ENCODE data around the gene FHOD1.

The FHOD1 gene

DNA sequence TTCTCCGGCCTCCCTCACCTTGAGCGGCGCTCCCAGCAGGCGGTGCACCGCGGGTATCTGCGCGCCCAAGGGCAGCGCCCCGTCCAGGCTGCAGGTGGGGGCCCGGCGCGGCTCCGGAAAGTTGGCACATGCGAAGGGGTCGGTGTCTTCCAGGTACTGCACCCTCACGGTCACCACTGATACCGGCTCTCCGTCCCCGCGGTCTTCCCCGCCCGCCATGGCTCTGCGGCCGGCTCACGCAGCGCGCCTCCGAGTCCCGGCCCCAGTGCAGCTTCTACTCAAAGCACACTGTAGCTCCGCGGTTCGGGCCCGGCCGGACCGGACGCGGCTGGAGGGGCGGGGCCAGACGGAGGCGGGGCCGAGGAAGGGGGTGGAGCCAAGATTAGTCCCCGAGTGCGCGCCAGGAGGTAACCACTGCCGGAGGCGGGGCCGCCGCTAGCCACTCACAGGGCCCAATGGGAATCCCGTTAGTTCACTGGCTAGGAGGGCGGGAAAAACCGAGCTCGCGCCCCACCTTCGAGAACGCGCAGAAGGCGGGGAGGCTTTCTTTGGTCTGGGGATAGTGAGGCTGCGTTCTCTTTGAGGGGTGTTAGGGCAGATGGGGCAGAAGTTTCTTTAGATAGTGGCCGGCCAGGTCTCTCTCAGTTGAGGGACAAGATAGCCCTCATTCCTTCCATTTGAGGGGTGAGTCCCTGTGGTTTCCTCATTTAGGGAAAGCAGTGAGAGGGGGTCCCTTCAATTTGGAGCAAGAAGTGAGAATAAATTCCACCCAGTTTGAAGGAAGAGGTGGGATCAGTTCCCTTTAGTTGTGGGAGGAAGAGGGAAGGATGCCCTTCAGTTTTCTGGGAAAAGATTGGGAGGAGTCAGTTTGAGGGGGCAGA, at the start of gene FHOD1:
TSS of gene FHOD1 (minus strand) at position 290 of the 881 bp plus-strand sequence. CDS start at position 219, 71 bp downstream.
- peak; percentile 96 for DNase-seq (ENCODE audit: low read depth)

DNA sequence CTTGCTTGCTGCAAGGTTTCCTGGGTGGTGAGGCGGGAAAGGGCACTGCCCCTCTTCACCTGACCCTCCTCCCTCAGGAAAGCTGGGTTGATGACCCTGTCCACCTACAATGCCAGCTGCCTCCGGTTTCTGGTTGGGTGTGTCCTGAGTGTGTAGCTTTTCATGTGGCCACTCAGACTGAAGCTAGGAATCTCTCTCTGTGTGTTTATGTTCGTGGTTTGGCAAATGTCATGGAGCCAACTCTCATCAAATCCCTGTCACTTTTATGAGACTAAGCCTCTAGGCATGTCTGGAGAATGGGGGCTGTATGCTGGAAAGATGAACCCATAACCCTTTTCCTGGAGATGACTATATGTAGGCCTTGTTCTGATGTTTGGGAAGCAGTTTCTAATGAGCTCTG, 49.1 kb upstream of the FHOD1 start:
- peak; percentile 62 for DNase-seq (ENCODE audit: low read depth)

DNA sequence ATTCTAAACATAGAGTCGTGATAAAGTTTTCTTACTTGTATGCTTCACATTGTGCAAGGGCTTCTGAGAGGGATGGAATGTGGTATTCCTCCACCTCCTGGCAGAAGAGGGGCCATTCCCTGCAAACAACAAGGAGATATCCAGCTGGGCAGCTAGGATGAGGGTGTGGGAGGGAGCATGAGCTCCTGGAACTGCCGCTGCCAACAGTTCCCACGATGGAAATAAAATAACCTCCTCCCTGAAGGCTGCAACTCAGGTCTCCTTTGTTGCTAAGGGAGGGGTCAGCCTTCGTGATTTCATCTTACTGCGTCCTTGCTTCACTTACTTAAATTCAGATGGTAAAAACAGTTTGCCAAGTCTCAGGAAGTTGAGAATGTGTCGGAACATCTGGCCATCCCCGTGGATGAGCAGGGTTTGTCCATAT, 47.7 kb upstream of the FHOD1 start:
- no peak for DNase-seq (ENCODE audit: low read depth)

DNA sequence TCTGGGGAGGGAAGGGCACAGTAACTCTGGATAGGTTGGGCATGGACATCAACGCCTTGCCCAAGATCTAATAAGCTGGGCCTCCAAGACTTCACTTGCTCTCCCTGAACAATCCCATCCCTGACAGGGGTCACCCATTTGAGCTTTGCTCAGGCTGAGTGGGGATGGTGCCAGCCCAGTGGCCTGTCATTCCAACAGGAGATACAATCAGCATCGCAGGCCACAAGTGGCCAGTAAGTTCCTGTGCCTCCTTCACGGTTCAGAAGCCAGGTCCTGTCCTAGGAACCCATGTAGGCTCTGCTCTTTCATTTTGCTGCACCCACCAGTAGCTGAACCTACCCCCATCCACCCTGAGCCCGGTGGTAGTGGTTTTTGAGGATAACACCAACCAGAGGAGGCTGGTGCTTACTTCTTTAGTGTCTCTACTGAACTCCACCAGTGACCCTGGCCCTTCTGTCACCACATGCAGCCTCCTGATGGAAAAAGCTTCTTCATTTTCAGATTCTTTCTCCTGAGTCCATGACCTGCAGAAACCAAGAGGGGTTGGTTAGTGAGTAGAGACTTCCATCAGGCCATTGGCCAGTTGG, 47.0 kb upstream of the FHOD1 start:
- no peak for DNase-seq (ENCODE audit: low read depth)

DNA sequence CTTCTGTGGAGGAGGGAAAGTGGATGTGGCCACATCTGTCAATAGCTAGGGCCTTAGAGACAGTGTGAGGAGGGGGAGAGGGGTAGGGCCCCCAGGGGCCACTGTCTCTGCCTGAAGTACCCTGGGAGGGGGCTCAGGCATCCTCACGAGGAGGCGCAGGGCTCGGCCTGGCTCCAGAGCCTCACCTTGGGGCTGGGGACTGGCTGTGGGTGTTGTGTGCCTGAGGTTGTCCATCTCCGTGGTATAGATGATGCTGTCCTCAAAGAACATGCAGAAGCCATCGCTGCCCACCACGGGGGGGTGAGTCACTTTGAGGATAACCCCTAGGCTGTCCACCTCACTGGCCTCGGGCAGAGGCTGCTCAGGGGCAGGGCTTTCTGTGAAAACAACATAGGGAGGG, 44.2 kb upstream of the FHOD1 start:
- no peak for DNase-seq (ENCODE audit: low read depth)

DNA sequence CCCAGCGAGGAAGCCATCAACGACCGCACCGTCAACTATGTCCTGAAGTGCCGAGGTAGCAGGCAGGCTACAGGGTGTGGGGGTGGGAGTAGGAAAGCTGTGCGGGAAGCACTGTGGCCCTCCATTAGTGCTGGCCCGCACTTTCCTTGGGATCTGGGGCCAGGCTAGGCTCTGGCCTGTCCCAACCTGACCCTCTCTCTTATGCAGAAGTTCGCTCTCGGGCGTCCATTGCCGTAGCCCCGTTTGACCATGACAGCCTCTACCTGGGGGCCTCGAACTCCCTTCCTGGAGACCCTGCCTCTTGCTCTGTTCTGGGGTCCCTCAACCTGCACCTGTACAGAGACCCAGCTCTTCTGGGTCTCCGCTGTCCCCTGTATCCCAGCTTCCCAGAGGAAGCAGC, 40.7 kb upstream of the FHOD1 start:
- DNase-seq (ENCODE audit: low read depth), result no peak

DNA sequence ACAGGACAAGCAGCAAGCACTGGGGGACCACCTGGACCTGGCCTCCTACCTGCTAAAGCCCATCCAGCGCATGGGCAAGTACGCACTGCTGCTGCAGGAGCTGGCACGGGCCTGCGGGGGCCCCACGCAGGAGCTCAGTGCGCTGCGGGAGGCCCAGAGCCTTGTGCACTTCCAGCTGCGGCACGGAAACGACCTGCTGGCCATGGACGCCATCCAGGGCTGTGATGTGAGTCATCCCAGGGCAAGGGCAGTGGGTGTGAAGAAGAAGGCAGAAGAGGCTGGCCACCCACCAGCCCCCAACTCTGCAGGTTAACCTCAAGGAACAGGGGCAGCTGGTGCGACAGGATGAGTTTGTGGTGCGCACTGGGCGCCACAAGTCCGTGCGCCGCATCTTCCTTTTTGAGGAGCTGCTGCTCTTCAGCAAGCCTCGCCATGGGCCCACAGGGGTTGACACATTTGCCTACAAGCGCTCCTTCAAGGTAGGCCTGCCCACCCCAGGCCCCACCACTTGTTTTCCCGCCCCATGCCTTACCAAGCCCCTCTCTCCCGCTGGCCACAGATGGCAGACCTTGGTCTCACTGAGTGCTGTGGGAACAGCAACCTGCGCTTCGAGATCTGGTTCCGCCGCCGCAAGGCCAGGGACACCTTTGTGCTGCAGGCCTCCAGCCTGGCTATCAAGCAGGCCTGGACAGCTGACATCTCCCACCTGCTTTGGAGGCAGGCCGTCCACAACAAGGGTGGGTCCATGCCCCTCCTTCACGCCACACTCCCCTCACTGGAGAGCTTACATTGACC, 39.4 kb upstream of the FHOD1 start:
- DNase-seq (ENCODE audit: low read depth), result no peak

DNA sequence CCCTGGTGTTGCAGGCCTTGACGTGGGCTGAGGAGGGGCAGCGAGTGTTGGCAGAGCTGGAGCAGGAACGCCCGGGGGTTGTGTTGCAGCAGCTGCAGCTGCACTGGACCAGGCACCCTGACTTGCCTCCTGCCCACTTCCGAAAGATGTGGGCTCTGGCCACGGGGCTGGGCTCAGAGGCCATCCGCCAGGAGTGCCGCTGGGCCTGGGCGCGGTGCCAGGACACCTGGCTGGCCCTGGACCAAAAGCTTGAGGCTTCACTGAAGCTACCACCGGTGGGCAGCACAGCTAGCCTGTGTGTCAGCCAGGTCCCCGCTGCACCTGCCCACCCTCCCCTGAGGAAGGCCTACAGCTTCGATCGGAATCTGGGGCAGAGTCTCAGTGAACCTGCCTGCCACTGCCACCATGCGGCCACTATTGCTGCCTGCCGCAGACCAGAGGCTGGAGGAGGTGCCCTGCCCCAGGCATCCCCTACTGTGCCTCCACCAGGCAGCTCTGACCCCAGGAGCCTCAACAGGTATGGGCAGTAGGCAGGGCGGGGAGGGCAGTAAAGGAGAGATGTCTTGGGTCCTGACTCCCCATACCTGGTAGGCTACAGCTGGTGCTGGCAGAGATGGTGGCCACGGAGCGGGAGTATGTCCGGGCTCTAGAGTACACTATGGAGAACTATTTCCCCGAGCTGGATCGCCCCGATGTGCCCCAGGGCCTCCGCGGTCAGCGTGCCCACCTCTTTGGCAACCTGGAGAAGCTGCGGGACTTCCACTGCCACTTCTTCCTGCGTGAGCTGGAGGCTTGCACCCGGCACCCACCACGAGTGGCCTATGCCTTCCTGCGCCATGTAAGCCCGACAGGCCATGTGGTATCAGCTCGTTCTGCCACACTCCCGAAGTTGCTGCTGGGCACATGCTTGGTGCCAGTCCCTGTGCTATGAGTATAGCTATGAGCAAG, 37.7 kb upstream of the FHOD1 start:
- peak; percentile 28 for DNase-seq (ENCODE audit: low read depth)

DNA sequence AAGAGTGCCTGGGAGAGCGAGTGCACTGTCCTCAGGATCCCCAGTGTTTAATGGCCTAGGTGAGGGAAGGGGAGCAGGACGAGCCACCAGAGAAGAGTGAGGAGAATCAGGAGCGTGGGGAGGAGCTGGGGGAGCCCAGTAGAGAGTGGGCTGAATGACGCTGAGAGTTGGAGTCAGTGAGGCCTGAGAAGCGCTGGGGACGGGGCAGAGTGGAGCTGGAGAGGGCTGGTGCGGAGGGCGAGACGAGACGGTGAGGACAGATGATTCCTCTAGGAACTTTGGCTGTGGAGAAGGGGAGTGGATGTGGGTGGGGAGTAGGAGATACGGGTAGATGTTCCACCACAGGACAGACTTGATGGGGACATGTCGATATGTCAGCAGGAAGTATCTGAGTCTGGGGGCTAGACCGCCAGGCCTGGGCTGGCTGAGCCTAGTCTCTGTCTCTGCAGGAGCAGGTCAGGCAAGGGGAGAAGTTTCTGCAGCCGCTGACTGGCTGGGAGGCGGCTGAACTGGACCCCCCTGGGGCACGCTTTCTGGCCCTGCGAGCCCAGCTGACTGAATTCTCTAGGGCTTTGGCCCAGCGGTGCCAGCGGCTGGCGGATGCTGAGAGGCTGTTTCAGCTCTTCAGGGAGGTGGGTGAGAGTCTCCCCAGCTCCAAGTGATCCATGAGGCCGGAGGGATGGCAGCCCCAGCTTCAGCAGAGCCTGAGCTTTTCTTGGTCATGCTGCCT, 36.7 kb upstream of the FHOD1 start:
- DNase-seq (ENCODE audit: low read depth), result no peak

DNA sequence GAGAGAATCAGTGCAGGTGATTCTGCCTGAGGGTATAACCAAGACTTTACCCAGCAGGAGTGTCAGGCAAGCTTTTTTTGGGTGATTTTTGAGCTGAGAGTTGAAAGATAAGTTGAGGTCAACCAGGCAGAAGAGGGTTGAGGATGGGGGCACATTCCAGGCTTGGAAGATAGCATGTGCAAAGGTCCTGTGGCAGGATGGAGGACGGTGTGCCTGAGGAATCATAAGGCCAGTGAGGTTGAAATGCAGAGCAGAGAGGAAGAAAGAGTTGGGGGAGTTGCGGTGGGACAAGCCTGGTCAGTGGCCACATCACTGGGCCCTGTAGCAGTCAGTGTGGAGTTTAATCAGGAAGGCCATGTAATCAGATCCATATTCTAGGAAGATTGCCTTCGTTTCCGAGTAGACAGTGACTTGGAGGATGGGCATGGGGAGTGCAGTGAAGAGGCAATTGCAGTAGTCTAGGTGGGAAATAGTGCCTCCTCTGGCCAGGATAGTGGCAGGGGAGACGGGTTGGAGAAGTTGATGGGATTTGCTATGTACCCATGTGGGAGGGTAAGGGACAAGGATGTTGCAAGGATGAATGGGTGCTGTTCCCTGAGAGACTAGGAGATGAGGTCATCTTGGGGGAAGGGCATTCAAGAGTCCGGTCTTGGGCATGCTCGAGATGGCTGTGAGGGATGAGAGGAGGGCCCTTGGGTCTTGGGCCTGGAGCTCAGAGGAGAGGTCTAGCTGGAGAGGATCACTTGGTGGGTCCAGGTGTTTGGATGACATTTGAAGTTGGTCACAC, 36.0 kb upstream of the FHOD1 start:
- peak; percentile 64 for DNase-seq (ENCODE audit: low read depth)

DNA sequence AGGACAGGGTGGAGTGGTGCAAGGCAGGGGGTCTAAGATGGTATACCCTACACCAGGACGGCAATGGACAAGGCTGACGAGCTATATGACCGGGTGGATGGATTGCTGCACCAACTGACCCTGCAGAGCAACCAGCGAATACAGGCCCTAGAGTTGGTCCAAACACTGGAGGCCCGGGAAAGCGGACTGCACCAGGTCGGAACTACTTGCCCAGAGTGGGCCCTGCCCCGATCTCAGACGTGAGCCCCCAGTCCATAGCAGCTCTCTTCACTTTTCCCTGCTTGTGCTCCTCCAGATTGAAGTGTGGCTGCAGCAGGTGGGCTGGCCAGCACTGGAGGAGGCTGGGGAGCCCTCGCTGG, 35.1 kb upstream of the FHOD1 start:
- DNase-seq (ENCODE audit: low read depth), result no peak

DNA sequence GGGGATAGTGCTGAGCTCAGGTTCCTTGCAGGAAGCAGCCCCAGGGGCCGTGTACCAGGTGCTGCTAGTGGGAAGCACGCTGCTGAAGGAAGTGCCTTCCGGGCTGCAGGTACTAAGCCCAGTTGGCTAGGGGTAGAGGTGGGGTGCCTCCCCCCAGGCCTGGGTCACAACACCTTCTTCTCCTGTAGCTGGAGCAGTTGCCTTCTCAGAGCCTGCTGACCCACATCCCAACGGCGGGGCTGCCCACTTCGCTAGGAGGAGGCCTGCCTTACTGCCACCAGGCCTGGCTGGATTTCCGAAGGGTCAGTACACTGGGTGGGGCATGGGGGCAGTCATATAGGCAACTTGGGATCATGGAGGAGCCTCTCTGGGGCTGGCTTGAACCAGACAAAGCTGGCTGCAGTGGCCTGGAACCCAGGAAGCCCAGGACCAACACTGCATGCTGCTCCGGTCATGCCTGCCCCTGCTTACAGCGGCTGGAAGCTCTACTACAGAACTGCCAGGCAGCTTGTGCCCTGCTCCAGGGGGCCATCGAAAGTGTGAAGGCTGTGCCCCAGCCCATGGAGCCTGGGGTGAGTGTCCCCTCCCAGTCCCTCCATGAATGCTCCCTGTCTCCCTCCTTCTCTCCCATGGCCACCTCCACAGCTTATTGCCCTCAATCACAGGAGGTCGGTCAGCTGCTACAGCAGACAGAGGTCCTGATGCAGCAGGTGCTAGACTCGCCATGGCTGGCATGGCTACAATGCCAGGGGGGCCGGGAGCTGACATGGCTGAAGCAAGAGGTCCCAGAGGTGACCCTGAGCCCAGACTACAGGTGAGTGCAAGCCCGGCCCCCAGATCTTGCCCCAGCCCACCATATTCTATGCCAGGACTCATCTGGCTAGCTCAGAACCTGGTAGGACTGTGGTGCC, 34.5 kb upstream of the FHOD1 start:
- no peak for DNase-seq (ENCODE audit: low read depth)

DNA sequence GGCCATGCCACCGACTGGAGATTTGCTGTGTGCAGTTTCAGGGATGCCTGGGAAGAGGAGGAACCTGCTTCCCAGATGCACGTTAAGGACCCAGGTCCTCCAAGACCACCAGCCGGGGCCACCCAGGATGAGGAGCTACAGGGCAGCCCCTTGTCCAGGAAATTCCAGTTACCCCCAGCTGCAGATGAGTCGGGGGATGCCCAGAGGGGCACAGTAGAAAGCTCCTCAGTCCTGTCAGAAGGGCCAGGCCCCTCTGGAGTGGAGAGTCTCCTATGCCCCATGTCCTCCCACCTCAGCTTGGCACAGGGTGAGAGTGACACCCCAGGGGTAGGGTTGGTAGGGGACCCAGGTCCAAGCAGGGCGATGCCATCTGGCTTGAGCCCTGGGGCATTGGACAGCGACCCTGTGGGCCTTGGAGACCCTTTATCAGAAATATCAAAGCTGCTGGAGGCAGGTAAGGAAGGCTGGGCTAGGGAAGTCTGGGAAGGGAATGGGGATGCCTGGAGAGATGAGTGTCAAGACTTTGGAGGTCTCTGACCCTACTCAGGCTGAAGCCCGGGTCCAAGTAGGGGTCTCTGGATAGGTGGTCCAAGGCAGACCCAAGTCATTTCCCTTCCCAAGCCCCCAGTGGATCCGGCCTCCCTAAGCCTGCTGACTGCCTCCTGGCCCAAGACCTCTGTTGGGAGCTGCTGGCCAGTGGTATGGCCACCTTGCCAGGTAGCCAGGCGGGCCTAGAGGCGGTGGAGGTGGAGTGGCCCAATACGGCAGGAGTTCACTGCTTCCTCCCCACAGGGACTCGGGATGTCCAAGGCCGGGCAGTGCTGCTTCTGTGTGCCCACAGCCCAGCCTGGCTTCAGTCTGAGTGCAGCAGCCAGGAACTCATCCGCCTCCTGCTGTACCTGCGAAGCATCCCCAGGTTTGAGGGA, 33.1 kb upstream of the FHOD1 start:
- DNase-seq (ENCODE audit: low read depth), result no peak

DNA sequence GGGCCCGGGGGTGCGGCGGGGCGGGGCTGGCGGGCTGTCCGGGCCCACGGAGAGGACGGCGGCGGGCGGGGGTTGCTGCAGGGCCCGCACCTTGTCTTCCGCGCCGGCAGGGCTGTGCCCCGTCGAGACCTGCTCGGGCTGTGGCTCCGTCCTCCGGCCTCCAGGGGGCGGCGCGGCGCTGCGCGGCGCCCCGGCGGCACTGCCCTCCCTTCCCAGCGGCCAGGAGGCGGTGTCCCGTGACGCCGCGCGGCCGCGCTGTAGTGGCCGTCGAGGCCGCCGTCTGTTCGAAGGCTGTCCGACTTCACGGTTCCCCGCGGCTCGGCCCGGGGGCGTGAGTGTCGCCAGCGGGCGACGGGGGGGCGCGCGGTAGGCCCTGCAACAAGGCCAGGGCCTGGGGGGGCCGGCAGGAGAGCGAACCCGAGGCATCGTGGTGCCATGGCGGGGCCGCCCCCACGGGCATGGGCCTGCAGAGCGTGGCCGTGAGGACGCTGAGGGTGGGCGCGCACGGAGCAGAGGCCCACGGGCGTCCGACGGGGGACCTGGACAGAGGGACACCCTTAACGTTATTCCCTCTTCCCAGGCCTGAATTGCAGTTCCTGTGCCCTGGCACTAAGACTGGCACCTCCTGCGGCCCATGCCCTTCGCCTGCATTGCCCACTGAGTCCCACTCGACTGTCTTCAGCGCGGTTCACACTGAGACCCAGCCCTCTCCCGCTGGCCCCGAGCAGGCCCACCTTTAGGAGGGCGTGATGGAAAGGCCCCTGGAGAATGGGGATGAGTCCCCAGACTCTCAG, 32.2 kb upstream of the FHOD1 start, which contains the start of gene PLEKHG4:
TSS of gene PLEKHG4 (plus strand) at position 237 of the 794 bp plus-strand sequence. CDS start at position 750, 513 bp downstream.
- peak; percentile 62 for DNase-seq (ENCODE audit: low read depth)

DNA sequence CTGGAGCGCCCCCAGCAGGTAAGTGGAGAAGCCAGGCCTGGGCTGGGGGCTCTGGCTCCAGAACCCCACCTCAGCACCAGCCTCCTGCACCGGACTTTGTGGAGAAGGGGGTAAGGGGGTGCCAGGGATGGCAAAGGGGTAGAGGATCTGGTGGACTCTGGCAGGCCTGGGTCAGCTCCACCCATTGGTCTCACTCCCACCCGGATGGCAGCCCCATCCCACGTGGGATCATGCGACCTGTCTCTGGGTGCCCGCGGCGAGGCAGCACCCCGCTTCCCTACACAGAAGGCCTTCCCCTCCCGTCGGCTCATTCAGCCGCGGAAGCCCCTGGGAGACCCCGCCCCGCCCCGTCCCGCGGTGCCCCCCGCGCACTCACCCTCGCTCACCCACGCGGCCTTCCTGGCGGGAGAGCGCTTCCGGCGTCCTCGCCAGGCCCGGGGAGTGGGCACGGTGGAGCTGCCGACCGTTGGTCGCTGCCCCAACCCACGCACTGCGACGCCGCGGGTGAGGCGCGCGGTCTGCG, 31.6 kb upstream of the FHOD1 start:
- no peak for DNase-seq (ENCODE audit: low read depth)

DNA sequence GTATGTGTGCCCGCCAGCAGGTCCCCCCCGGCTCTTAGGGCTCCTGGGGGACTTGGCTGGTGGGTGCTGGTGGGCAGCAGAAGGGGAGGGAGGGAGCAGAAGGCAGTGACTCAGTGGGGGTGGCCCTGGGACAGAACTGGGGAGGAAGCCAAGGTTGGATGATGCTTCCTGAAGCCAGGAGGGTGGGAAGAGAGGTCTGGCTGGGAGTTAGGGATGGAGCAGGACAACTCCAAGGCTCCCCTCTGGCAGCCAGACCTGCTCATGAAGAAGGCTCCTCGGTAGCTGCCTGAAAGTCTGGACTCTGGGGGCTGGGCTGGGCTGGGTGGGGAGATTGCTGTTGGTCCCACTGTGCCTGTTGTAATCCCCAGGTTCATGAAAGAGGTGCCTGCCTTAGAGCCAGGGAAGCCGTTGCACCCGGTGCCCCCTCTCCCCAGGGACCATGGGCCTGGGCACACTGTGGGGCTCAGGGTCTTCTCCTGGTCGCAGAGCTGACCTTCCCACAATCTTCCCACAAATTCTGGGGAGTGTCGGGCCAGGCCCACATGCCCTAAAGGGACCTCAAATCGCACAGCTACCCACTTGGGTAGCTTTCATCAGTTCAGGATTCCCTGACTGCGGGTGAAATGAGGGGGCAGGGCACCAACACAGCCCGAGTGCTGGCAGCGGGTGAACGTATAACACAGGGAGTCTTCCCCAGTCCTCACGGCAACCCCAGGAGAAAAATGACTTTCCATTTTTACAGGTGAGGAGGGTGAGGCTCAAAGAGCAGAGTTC, 30.9 kb upstream of the FHOD1 start:
- peak; percentile 52 for DNase-seq (ENCODE audit: low read depth)
